ENCODE data around the gene SF3B6.
"Not testable (repeated sequence)": the region's sequence is repeated elsewhere in the genome, so short reads cannot be mapped to it uniquely, and the experiment has no call there.

The SF3B6 gene

DNA sequence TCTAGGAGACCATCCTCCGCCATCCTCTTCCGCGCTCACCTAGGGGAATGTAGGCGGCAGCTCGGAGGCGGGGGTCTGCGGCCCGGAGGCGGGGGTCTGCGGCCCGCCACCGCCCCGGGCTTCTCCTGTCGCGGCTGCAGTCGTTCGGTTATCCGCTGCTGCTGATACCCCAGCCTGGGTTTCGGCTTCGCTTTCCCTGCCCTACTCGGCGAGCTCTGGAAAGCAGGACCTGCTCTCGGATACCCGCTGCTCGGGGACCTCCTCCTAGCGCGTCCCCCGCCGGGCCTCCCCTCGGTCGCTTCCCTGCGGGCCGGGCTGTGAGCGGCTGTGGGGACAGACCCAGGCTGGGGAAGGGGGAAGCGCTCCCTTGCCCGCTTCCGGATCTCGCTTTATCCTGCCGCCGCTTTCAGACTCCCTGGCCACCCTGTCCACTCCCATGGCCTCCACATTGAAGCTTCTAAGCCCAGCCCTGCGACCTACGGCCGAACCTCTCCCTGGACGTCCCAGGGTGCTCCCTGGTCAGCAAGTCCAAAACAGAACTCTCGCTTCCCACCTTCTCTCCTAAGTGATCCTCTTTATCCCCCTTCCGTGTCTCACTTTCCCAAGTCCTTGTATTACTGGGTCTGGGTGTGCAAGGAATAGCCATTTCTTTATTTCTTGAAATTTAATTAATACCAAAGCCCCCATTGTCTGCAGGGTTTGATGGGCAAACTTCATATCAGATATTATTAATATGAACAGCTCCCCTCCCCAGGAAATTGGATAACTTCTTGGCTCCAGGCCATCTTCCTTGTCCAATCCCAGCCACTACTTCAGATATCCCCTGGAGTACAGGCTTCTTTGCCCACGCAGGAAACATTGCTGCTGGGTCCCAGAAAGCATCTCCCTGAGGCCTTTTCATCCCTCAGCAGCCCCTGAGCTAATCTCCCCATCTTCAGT is 25.8 kb downstream of the SF3B6 start:
- no peak for DNase-seq

- DNase-seq = peak; percentile 34
Observed at GRCh38 chr2:24049485-24050021, 26.6 kb downstream of the SF3B6 start, which contains the start of gene FKBP1B. Gene FKBP1B, plus strand, starts transcription at chr2:24049741. Its CDS starts 109 bp downstream, at chr2:24049850.

GRCh38 chr2:24048769-24049484 is 27.2 kb downstream of the SF3B6 start:
- DNase-seq = no peak

DNA sequence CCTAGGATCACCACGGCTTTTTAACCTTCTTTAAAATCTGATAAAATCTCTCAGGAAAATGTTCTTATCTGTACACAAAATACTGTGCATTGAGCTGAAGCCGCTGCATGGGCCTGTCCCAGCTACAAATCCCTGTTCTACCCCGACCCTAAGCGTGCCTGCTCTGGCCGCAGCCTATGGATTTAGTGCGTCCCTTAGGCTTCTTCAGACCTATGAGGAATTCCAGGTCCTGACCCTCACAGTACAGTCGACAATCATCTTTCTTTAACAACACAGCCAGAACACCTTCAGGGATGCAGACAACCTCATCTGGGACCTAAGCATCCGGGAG is 28.5 kb downstream of the SF3B6 start:
- no peak for DNase-seq

DNA sequence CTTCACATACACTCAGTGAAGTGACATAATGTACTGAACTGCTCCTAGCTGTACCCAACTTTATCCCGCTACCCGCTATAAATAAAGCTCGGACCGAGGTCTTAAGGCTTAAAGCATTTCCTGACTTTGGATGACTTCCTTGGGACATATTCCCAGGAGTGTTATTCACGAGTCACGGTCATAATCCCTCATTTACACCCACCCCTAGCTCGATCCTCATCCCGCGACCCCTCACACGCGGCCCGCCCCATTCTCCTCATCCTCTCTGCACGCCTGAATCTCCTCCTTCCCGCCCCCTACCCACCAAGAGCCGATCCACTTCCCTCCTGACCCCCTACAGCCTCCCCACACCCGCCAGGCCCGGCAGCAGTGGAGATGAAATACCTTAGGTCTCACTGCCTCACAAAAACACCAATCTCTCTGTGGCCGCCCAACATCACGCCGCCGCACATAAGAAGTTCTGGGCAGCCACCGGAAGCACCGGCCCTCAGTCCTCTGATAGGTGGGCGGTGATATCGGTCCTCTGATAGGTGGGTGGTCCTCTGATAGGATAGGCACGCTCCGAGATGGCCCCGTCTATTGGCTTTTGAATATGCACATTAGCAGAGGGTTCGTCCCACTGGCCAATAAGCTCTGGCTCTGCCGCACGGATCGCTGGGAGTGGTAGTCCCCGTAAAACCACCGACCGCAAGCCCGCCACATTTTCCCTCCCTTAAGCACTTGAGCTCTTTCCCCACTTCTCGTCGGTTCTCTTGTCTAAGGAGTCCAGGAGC is 29.0 kb downstream of the SF3B6 start, which contains the start of gene WDCP:
TSS of gene WDCP (minus strand) at position 462 of the 773 bp plus-strand sequence. CDS start 7,897 bp downstream, outside the sequence.
- peak; percentile 96 for DNase-seq

GRCh38 chr2:24046599-24046929 is 29.6 kb downstream of the SF3B6 start:
- no peak for DNase-seq

- no peak for DNase-seq
Observed at GRCh38 chr2:24045511-24046508, 30.3 kb downstream of the SF3B6 start.

DNA sequence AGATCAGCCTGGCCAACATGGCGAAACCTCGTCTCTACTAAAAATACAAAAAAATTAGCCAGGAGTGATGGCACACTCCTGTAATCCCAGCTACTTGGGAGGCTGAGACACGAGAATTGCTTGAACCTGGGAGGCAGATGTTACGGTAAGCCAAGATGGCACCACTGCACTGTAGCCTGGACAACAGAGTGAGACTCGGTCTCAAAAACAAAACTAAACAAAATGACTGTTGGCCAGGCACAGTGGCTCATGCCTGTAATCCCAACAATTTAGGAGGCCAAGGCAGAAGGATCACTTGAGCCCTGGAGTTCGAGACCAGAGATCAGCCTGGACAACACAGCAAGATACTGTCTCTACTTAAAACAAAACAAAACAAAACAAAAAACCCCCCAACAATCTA is 33.0 kb downstream of the SF3B6 start:
- not testable (repeated sequence) for DNase-seq

DNA sequence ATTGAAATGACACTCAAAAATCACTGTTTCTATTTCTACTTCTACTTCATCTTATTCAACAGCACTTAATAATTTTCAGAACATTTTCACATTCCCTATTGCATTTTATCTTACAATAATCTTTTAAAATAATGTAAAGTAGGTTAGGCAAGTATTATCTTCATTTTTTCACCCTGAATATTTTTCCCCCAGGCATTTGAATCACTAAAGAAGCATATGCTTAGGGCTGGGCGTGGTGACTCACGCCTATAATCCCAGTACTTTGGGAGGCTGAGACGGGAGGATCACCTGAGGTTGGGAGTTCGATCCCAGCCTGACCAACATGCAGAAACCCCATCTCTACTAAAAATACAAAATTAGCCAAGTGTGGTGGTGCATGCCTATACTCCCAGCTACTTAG is 35.6 kb downstream of the SF3B6 start:
- no peak for DNase-seq

- no peak for DNase-seq
Observed at GRCh38 chr2:24038786-24039499, 37.2 kb downstream of the SF3B6 start.

- no peak for DNase-seq
Observed at GRCh38 chr2:24026233-24026632, 49.9 kb downstream of the SF3B6 start.

- DNase-seq = no peak
Observed at GRCh38 chr2:24024996-24025663, 51.0 kb downstream of the SF3B6 start.

- no peak for DNase-seq
Observed at GRCh38 chr2:24024018-24024417, 52.1 kb downstream of the SF3B6 start.

- DNase-seq = no peak
Observed at GRCh38 chr2:24022975-24023575, 53.1 kb downstream of the SF3B6 start.

- no peak for DNase-seq
Observed at GRCh38 chr2:24022324-24022974, 53.7 kb downstream of the SF3B6 start.

DNA sequence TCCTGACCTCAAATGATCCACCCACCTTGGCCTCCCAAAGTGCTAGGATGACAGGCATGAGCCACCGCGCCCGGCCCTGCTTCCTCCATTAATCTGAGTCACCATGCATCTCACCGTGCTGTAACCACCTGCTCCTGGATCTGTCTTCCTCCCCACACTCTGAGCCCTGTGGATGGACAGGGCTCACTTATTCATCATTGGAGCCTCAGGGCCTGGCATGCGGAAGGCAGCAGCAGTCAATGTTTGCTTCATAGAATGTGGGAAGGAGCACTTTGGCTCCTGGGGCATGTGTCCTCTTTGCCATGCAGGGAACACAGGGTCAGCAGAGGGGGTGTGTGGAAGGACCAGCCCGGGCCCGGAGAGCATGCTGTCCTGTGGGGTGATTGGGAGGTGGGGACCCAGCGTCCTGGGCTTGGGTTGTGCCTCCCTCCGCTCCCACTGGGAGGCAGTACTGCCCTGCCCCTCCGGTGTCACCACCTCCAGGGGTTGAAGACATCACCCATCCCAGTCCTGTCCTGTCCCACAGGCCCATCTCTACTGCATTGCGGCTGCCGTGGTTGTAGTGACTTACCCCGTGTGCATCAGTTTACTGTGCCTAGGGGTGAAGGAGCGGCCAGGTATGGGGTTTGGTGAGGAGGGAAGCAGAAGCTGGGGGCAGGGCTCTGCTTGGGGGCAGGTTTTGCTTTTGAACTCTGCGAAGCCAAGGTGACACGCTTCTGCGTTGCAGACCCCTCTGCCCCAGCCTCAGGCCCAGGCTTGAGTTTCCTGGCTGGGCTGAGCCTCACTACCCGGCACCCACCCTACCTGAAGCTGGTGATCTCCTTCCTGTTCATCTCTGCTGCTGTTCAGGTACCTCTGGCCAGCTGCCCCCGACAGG is 54.8 kb downstream of the SF3B6 start:
- no peak for DNase-seq

GRCh38 chr2:24020244-24020643 is 55.9 kb downstream of the SF3B6 start:
- DNase-seq = no peak

GRCh38 chr2:24019729-24020128 is 56.4 kb downstream of the SF3B6 start:
- DNase-seq = no peak
